K562 (cell line): ENCODE data around the gene RGS17. TPM values are rescaled to one million over a fixed set of nuclear protein-coding genes. Genes with fewer than 3 reads are reported as not detected.

ENCODE experiments used
- ATAC-seq: fragments of 200-7000 bp; cut with Tn5 transposase; 3 replicates; pipeline ENCODE4 v1.9.1; 2020; ENCODE audit warnings: moderate library complexity
- BruUV-seq: library from RNA; stranded (reverse); fragments of 400-500 nt; replicated peaks from 2 replicates; lab custom pipeline; 2021; lab: Mats Ljungman, UMichigan
- CTCF ChIA-PET: fragments of 300-600 bp; formaldehyde crosslinking; extraction: SDS; loops from one replicate; lab custom pipeline; 2021; ENCODE audit warnings: low intra/inter-chr PET ratio; lab: Yijun Ruan, JAX
- POLR2A ChIA-PET: fragments of 300-600, 350-650 bp; sonication (Branson Sonifier 250); formaldehyde crosslinking; extraction: SDS; loops from one replicate; lab custom pipeline; 2021; ENCODE audit warnings: antibody characterized with exemption, inconsistent platforms; lab: Yijun Ruan, JAX
- DNase-seq, 4 experiments: peaks; one replicate each; pipeline versions ENCODE4 v3.0.0 to v3.0.0-alpha.2; 2011 to 2018; ENCODE audit warnings: low spot score in 3 of 4, mixed read lengths in 3 of 4; ENCODE audit errors: extremely low read depth in 1 of 4
- FAIRE-seq: peaks from 2 replicates; lab custom pipeline; 2011; peaks lifted over from hg19 to GRCh38; lab: Jason Lieb, UNC
- H2AFZ ChIP-seq: 2 replicates; pipeline ENCODE4 v1.6.0; 2011; ENCODE audit warnings: low read depth, low read length, control low read depth, inconsistent platforms
- H3K27ac ChIP-seq: fragments of 200-600 bp; 3 replicates; pipeline ENCODE4 v1.8.0; 2011; ENCODE audit warnings: low read depth, mild to moderate bottlenecking, control low read depth, inconsistent platforms, low read length, moderate library complexity, mixed read lengths; ENCODE audit errors: extremely low read depth
- H3K27me3 ChIP-seq, 2 experiments: fragments of 300-600 bp in 1 of 2; 2 replicates in 1 of 2; 3 replicates in 1 of 2; pipeline versions ENCODE4 v1.6.0 to v1.8.0; 2011; ENCODE audit warnings: inconsistent platforms in 2 of 2, low read length in 2 of 2, mild to moderate bottlenecking in 1 of 2, mixed read lengths in 1 of 2, moderate library complexity in 1 of 2; ENCODE audit not compliant: control insufficient read depth in 2 of 2, insufficient read depth in 2 of 2
- H3K36me3 ChIP-seq: fragments of 300-600 bp; 3 replicates; pipeline ENCODE4 v1.8.0; 2011; ENCODE audit warnings: mild to moderate bottlenecking, low read length, inconsistent platforms; ENCODE audit not compliant: control insufficient read depth, insufficient read depth
- H3K4me1 ChIP-seq, 2 experiments: fragments of 200-600 bp in 1 of 2; replicated peaks in 1 of 2; 2 replicates in 1 of 2; 3 replicates in 1 of 2; pipeline versions ENCODE4 v1.5.1 to v1.8.0; 2011; ENCODE audit warnings: inconsistent platforms in 2 of 2, low read length in 2 of 2, mild to moderate bottlenecking in 1 of 2, mixed read lengths in 1 of 2, moderate library complexity in 1 of 2; ENCODE audit not compliant: control insufficient read depth in 2 of 2, insufficient read depth in 2 of 2
- H3K4me2 ChIP-seq: 2 replicates; pipeline ENCODE4 v1.6.1; 2011; ENCODE audit warnings: low read length, control low read depth, inconsistent platforms, mixed read lengths; ENCODE audit not compliant: insufficient read depth
- H3K4me3 ChIP-seq: fragments of 200-600 bp; sonication (generic), shearing (Covaris generic); 2 replicates; pipeline ENCODE4 v1.5.1; 2016; ENCODE audit warnings: control low read depth, inconsistent platforms
- H3K79me2 ChIP-seq: fragments of 200-600 bp; 3 replicates; pipeline ENCODE4 v1.8.0; 2011; ENCODE audit warnings: low read length, inconsistent platforms; ENCODE audit not compliant: control insufficient read depth, insufficient read depth
- H3K9ac ChIP-seq, 2 experiments: 2 replicates each; pipeline versions ENCODE4 v1.6.0 to v1.6.1; 2011; ENCODE audit warnings: low read depth in 2 of 2, low read length in 2 of 2, control low read depth in 1 of 2, inconsistent platforms in 1 of 2, mild to moderate bottlenecking in 1 of 2, mixed read lengths in 1 of 2; ENCODE audit not compliant: insufficient read depth in 1 of 2
- H3K9me1 ChIP-seq: one replicate; pipeline ENCODE4 v1.6.0; 2011; ENCODE audit warnings: inconsistent platforms, mild to moderate bottlenecking, low read length, moderate library complexity; ENCODE audit not compliant: control insufficient read depth, insufficient read depth
- H3K9me3 ChIP-seq: replicated peaks from 2 replicates; pipeline ENCODE4 v1.5.1; 2011; ENCODE audit warnings: low read depth, low read length, inconsistent platforms; ENCODE audit not compliant: control insufficient read depth, insufficient read depth
- H4K20me1 ChIP-seq: replicated peaks from 2 replicates; pipeline ENCODE4 v1.6.1; 2011; ENCODE audit warnings: low read length, inconsistent platforms, mixed read lengths; ENCODE audit not compliant: control insufficient read depth, insufficient read depth
- NFE2L1 ChIP-seq: fragments of 450-650 bp; IDR thresholded peaks from 2 replicates; pipeline ENCODE4 v1.6.1; 2016; ENCODE audit warnings: missing genetic modification characterization, low read depth, mild to moderate bottlenecking, missing compliant biosample characterization, moderate library complexity, borderline replicate concordance
- PHTF2 ChIP-seq: fragments of 250-450 bp; sonication (Bioruptor Pico); IDR thresholded peaks from 2 replicates; pipeline ENCODE4 v1.5.0; 2021; ENCODE audit warnings: mild to moderate bottlenecking
- PTRF ChIP-seq: fragments of 450-650 bp; IDR thresholded peaks from 2 replicates; pipeline ENCODE4 v1.6.1; 2016; ENCODE audit warnings: mild to moderate bottlenecking, missing genetic modification characterization, missing compliant biosample characterization
- TAF9B ChIP-seq: fragments of 450-650 bp; IDR thresholded peaks from 2 replicates; pipeline ENCODE4 v1.6.1; 2018; ENCODE audit warnings: mild to moderate bottlenecking; ENCODE audit not compliant: partially characterized antibody
- ZNF586 ChIP-seq: fragments of 450-650 bp; formaldehyde crosslinking; conservative IDR thresholded peaks from 2 replicates; pipeline ENCODE4 v1.4.0; 2020; ENCODE audit warnings: mild to moderate bottlenecking, moderate library complexity
- WGBS: fragments of 100-300 bp; shearing (Covaris generic); methylation state at CpG from one replicate; pipeline ENCODE4 v1.1.6; 2016; ENCODE audit warnings: low coverage, mixed read lengths; ENCODE audit not compliant: insufficient coverage; ENCODE audit errors: missing lambda C conversion rate; 5-methylcytosine and 5-hydroxymethylcytosine counted together
- in situ Hi-C: fragments of 300-500 bp; cut with MboI; formaldehyde crosslinking; loops from 4 replicates; pipeline ENCODE4 v1.15.0; 2018; ENCODE audit warnings: inconsistent platforms, mixed read lengths
- intact Hi-C: fragments of 100-400 bp; cut with micrococcal nuclease; formaldehyde crosslinking; loops from 2 replicates; pipeline ENCODE4 v1.14.2; 2022
- polyA plus RNA-seq, 8 experiments: library from polyadenylated mRNA; depleted of rRNA in 4 of 8; stranded (reverse) in 5 of 8; unstranded in 3 of 8; fragments of >200 nt; fragmentation: Nextera tagmentation in 2 of 8; fragmentation: Illumina TruSeq in 1 of 8; extraction: Ambion mirVana in 2 of 8; extraction: Trizol in 1 of 8; gene quantifications; 2 replicates each; pipeline versions ENCODE4 v1.2.1 to v1.2.3, GENCODE V29; 2011 to 2014; ENCODE audit warnings: inconsistent platforms in 1 of 8, missing spikeins in 1 of 8
- total RNA-seq, 7 experiments: library from RNA; depleted of rRNA in 6 of 7; stranded (reverse); fragments of >200 nt in 6 of 7; fragmentation: Illumina TruSeq in 2 of 7; extraction: Trizol in 2 of 7; gene quantifications; 2 replicates each; pipeline versions ENCODE4 v1.2.1 to v1.2.3, GENCODE V29; 2011 to 2021; ENCODE audit warnings: low replicate concordance in 1 of 7
- TF ChIP-seq, protein P1 (sequence below): fragments of 250-450 bp; sonication (Bioruptor Pico); IDR thresholded peaks from 2 replicates; pipeline ENCODE4 v1.8.0; 2022; ENCODE audit warnings: moderate library complexity, mild to moderate bottlenecking, inconsistent platforms
- TF ChIP-seq, protein P2 (sequence below), 2 experiments: fragments of 450-650 bp; formaldehyde crosslinking in 1 of 2; IDR thresholded peaks; 2 replicates each; pipeline versions ENCODE4 v1.4.0 to v1.6.1; 2014 to 2020; ENCODE audit warnings: mild to moderate bottlenecking in 2 of 2, borderline replicate concordance in 1 of 2, low read depth in 1 of 2
- TF ChIP-seq, protein P3 (sequence below): fragments of 250-450 bp; sonication (Bioruptor Pico); IDR thresholded peaks from 2 replicates; pipeline ENCODE4 v1.6.1; 2021; ENCODE audit warnings: mild to moderate bottlenecking
- TF ChIP-seq, protein P4 (sequence below): fragments of 250-450 bp; sonication (Bioruptor Pico); IDR thresholded peaks from 2 replicates; pipeline ENCODE4 v1.9.0; 2021; ENCODE audit warnings: mild to moderate bottlenecking

Gene RGS17
- total and polyA plus RNA-seq, 9 of the 15 experiments (the other 6 are each of a cell fraction or from before 2014, with no cell fraction given): 0.01 to 0.14 (median 0.08) TPM; not detected in 6

DNA sequence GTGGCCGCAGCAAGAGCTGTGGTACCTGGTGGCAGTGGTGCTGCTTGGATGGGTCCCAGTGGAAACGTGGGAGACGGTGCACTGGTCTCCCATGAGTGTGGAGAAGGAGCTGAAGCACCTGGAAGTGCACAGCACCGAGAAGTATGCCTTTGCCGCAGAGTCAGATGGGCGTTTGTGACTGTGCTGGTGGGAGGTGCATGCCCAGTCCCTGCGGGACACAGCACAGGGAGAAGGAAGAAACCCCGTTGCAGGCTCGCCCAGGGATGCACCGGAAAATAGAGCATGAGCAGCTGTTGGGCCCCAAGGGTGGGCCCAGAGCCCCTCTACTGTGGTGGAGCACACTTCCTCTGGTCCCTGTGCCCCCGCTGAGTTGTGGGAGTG is 19.3 kb upstream of the RGS17 start:
- no peak overlapping the region for H3K9ac ChIP-seq
- TF ChIP-seq, protein P1, sequence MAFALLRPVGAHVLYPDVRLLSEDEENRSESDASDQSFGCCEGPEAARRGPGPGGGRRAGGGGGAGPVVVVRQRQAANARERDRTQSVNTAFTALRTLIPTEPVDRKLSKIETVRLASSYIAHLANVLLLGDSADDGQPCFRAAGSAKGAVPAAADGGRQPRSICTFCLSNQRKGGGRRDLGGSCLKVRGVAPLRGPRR (CRISPR knock-in tag): no peak
- TF ChIP-seq, protein P2, sequence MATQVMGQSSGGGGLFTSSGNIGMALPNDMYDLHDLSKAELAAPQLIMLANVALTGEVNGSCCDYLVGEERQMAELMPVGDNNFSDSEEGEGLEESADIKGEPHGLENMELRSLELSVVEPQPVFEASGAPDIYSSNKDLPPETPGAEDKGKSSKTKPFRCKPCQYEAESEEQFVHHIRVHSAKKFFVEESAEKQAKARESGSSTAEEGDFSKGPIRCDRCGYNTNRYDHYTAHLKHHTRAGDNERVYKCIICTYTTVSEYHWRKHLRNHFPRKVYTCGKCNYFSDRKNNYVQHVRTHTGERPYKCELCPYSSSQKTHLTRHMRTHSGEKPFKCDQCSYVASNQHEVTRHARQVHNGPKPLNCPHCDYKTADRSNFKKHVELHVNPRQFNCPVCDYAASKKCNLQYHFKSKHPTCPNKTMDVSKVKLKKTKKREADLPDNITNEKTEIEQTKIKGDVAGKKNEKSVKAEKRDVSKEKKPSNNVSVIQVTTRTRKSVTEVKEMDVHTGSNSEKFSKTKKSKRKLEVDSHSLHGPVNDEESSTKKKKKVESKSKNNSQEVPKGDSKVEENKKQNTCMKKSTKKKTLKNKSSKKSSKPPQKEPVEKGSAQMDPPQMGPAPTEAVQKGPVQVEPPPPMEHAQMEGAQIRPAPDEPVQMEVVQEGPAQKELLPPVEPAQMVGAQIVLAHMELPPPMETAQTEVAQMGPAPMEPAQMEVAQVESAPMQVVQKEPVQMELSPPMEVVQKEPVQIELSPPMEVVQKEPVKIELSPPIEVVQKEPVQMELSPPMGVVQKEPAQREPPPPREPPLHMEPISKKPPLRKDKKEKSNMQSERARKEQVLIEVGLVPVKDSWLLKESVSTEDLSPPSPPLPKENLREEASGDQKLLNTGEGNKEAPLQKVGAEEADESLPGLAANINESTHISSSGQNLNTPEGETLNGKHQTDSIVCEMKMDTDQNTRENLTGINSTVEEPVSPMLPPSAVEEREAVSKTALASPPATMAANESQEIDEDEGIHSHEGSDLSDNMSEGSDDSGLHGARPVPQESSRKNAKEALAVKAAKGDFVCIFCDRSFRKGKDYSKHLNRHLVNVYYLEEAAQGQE (IDR thresholded peaks at IDR 0.05; ENCODE audit: borderline replicate concordance): no peak
- TF ChIP-seq, protein P2 (CRISPR knock-in tag; IDR thresholded peaks at IDR 0.05; ENCODE audit: low read depth): no peak
- TF ChIP-seq PTRF (tag) (no peak), PHTF2 (CRISPR knock-in tag) (no peak), NFE2L1 (tag) (no peak), ZNF586 (CRISPR knock-in tag) (no peak), TAF9B (no peak)
- TF ChIP-seq, protein P3, sequence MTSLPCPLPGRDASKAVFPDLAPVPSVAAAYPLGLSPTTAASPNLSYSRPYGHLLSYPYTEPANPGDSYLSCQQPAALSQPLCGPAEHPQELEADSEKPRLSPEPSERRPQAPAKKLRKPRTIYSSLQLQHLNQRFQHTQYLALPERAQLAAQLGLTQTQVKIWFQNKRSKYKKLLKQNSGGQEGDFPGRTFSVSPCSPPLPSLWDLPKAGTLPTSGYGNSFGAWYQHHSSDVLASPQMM (CRISPR knock-in tag): no peak
- TF ChIP-seq, protein P4, sequence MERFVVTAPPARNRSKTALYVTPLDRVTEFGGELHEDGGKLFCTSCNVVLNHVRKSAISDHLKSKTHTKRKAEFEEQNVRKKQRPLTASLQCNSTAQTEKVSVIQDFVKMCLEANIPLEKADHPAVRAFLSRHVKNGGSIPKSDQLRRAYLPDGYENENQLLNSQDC (CRISPR knock-in tag): no peak
- ATAC-seq: no peak
- H3K27ac ChIP-seq: no peak overlapping the region
- WGBS: 0% methylated on average over 11 of the region's 11 CpGs
- H3K4me1 ChIP-seq: no peaks in the 10 kb centered on the region
- FAIRE-seq: no peak
- in situ Hi-C loops: no loop called here
- intact Hi-C loops: no loop called here
- POLR2A ChIA-PET: no interaction called here
- H3K27me3 ChIP-seq: no peaks in the 10 kb centered on the region
- CTCF ChIA-PET: no interaction called here
- no peak for DNase-seq
- no peaks in the 10 kb centered on the region for H4K20me1 ChIP-seq
- no TSS peak for BruUV-seq
- H3K4me3 ChIP-seq: no peak overlapping the region
- H3K9me3 ChIP-seq: no peaks in the 10 kb centered on the region
- no peaks in the 10 kb centered on the region for H3K9me1 ChIP-seq
- H2AFZ ChIP-seq: no peak overlapping the region
- H3K79me2 ChIP-seq: no peaks in the 10 kb centered on the region
- no peaks in the 10 kb centered on the region for H3K36me3 ChIP-seq
- H3K4me2 ChIP-seq: no peak overlapping the region
